Stimulated activated naive CD4-positive, alpha-beta T cell treated with Interleukin-2 at 50 U/mL for 16 hours (primary cell): ENCODE data around the gene LRRC47.

Experiments used
- DNase-seq: peaks from one replicate; lab custom pipeline; 2025; lab: John Stamatoyannopoulos, UW

LRRC47 gene

GRCh38 chr1:3746830-3747521 is 49.3 kb downstream of the LRRC47 start:
- peak; percentile 84 for DNase-seq

GRCh38 chr1:3746389-3746829 is 49.9 kb downstream of the LRRC47 start:
- no peak for DNase-seq

- no peak for DNase-seq
Observed at GRCh38 chr1:3745590-3746381, 50.5 kb downstream of the LRRC47 start.

GRCh38 chr1:3745071-3745470 is 51.2 kb downstream of the LRRC47 start:
- DNase-seq: no peak

GRCh38 chr1:3744646-3745045 is 51.7 kb downstream of the LRRC47 start:
- DNase-seq: no peak

- no peak for DNase-seq
Observed at GRCh38 chr1:3743826-3744225, 52.5 kb downstream of the LRRC47 start.

GRCh38 chr1:3743421-3743820 is 52.9 kb downstream of the LRRC47 start:
- DNase-seq: no peak

GRCh38 chr1:3742439-3743298 is 53.6 kb downstream of the LRRC47 start:
- DNase-seq: no peak

GRCh38 chr1:3741566-3742438 is 54.5 kb downstream of the LRRC47 start:
- DNase-seq: no peak

- DNase-seq: no peak
Observed at GRCh38 chr1:3740752-3741151, 55.5 kb downstream of the LRRC47 start.

GRCh38 chr1:3740042-3740441 is 56.3 kb downstream of the LRRC47 start:
- DNase-seq: no peak

- DNase-seq: no peak
Observed at GRCh38 chr1:3738943-3739342, 57.4 kb downstream of the LRRC47 start.

- no peak for DNase-seq
Observed at GRCh38 chr1:3736708-3737107, 59.6 kb downstream of the LRRC47 start.

GRCh38 chr1:3736131-3736561 is 60.2 kb downstream of the LRRC47 start:
- DNase-seq: no peak

GRCh38 chr1:3735688-3736087 is 60.6 kb downstream of the LRRC47 start:
- no peak for DNase-seq

GRCh38 chr1:3735027-3735681 is 61.1 kb downstream of the LRRC47 start:
- no peak for DNase-seq

GRCh38 chr1:3734602-3735001 is 61.7 kb downstream of the LRRC47 start:
- no peak for DNase-seq

GRCh38 chr1:3733883-3734589 is 62.3 kb downstream of the LRRC47 start:
- DNase-seq: no peak

- no peak for DNase-seq
Observed at GRCh38 chr1:3733094-3733882, 63.0 kb downstream of the LRRC47 start.
